Renal cortex interstitium (tissue), 15 donors: Measurements from ENCODE around the gene VPS37D. TPM values are rescaled to one million over a fixed set of nuclear protein-coding genes. Genes with fewer than 3 reads are reported as not detected.
A peak's percentile ranks its signal among the peaks of the same experiment; 100 is the strongest.
"Not testable (repeated sequence)": the region's sequence is repeated elsewhere in the genome, so short reads cannot be mapped to it uniquely, and the experiment has no call there.

ENCODE experiments used
- DNase-seq, 11 donors: peaks; one replicate each; pipeline ENCODE4 v3.0.0-alpha.2; 2013; ENCODE audit warnings: low read depth in 9 of 11, low spot score in 4 of 11; ENCODE audit errors: extremely low read depth in 1 of 11
- long read RNA-seq, 16 experiments: transcript quantifications; one replicate each; lab custom pipeline, GENCODE V29; 2026
- polyA plus RNA-seq, 3 donors: library from polyadenylated mRNA; unstranded; fragments of 120-200 nt; gene quantifications; one replicate each; pipeline ENCODE4 v1.2.1, GENCODE V29; 2013; ENCODE audit not compliant: insufficient read length in 3 of 3

The VPS37D gene
- polyA plus RNA-seq = 10 to 100 TPM in 2 of 3 donors, 1 to 10 TPM in 1; 9.6 to 17.7 (median 16.3) TPM
- long read RNA-seq, donor 1, transcript VPS37D-201 (4 exons, 1,624 nt) = major isoform, 11 of 11 reads
- long read RNA-seq, donor 1, partial matches to known transcripts = 0 of 11 reads
- long read RNA-seq, donor 1, other reads (novel, unspliced or antisense) = 0 of 11 reads
- long read RNA-seq, donor 2, transcript VPS37D-201 (4 exons, 1,624 nt) = major isoform, 6 of 6 reads
- long read RNA-seq, donor 2, partial matches to known transcripts = 0 of 6 reads
- long read RNA-seq, donor 2, other reads (novel, unspliced or antisense) = 0 of 6 reads
- long read RNA-seq, donor 3, transcript VPS37D-201 (4 exons, 1,624 nt) = major isoform, 16 of 16 reads
- long read RNA-seq, donor 3, partial matches to known transcripts = 0 of 16 reads
- long read RNA-seq, donor 3, other reads (novel, unspliced or antisense) = 0 of 16 reads
- long read RNA-seq, donor 4, transcript VPS37D-201 (4 exons, 1,624 nt) = major isoform, 7 of 7 reads
- long read RNA-seq, donor 4, partial matches to known transcripts = 0 of 7 reads
- long read RNA-seq, donor 4, other reads (novel, unspliced or antisense) = 0 of 7 reads
- long read RNA-seq, donor 5 = 0 reads
- long read RNA-seq, donor 6, transcript VPS37D-201 (4 exons, 1,624 nt) = major isoform, 9 of 9 reads
- long read RNA-seq, donor 6, partial matches to known transcripts = 0 of 9 reads
- long read RNA-seq, donor 6, other reads (novel, unspliced or antisense) = 0 of 9 reads
- long read RNA-seq, donor 7, transcript VPS37D-201 (4 exons, 1,624 nt) = major isoform, 11 of 11 reads
- long read RNA-seq, donor 7, partial matches to known transcripts = 0 of 11 reads
- long read RNA-seq, donor 7, other reads (novel, unspliced or antisense) = 0 of 11 reads
- long read RNA-seq, donor 8 = 0 reads
- long read RNA-seq, donor 9, transcript VPS37D-201 (4 exons, 1,624 nt) = major isoform, 17 of 17 reads
- long read RNA-seq, donor 9, partial matches to known transcripts = 0 of 17 reads
- long read RNA-seq, donor 9, other reads (novel, unspliced or antisense) = 0 of 17 reads
- long read RNA-seq, donor 10, transcript VPS37D-201 (4 exons, 1,624 nt) = major isoform, 14 of 14 reads
- long read RNA-seq, donor 10, partial matches to known transcripts = 0 of 14 reads
- long read RNA-seq, donor 10, other reads (novel, unspliced or antisense) = 0 of 14 reads
- long read RNA-seq, donor 11, transcript VPS37D-201 (4 exons, 1,624 nt) = major isoform, 11 of 11 reads
- long read RNA-seq, donor 11, partial matches to known transcripts = 0 of 11 reads
- long read RNA-seq, donor 11, other reads (novel, unspliced or antisense) = 0 of 11 reads
- long read RNA-seq, donor 12, transcript VPS37D-201 (4 exons, 1,624 nt) = major isoform, 5 of 13 reads
- long read RNA-seq, donor 12, partial matches to known transcripts = 8 of 13 reads
- long read RNA-seq, donor 12, other reads (novel, unspliced or antisense) = 0 of 13 reads
- long read RNA-seq, donor 13 = 0 reads
- long read RNA-seq, donor 14, transcript VPS37D-201 (4 exons, 1,624 nt) = major isoform, 12 of 12 reads
- long read RNA-seq, donor 14, partial matches to known transcripts = 0 of 12 reads
- long read RNA-seq, donor 14, other reads (novel, unspliced or antisense) = 0 of 12 reads
- long read RNA-seq, donor 15, partial matches to known transcripts = 0 of 3 reads
- long read RNA-seq, donor 15, other reads (novel, unspliced or antisense) = 0 of 3 reads
- long read RNA-seq, donor 16, transcript VPS37D-201 (4 exons, 1,624 nt) = major isoform, 24 of 38 reads
- long read RNA-seq, donor 16, partial matches to known transcripts = 14 of 38 reads
- long read RNA-seq, donor 16, other reads (novel, unspliced or antisense) = 0 of 38 reads

GRCh38 chr7:73667344-73668102 is at the start of gene VPS37D:
Gene VPS37D (plus strand): TSS chr7:73667831. CDS start chr7:73667959, 128 bp downstream.
- peak; percentile 59 to 93 (median 86) for DNase-seq

GRCh38 chr7:73618538-73618937 is 49.1 kb upstream of the VPS37D start:
- no peak for DNase-seq

GRCh38 chr7:73619394-73619793 is 48.2 kb upstream of the VPS37D start:
- not testable (repeated sequence) for DNase-seq

- no peak for DNase-seq
These were observed 46.2 kb upstream of the VPS37D start for GRCh38 chr7:73621168-73622063.

GRCh38 chr7:73622527-73622908 is 45.1 kb upstream of the VPS37D start:
- no peak for DNase-seq

- DNase-seq = no peak
These were observed 44.5 kb upstream of the VPS37D start for GRCh38 chr7:73622909-73623797.

- peak in 8 of 11 donors; percentile 42 to 76 (median 70) for DNase-seq
These were observed 43.6 kb upstream of the VPS37D start, which contains the start of gene MLXIPL for GRCh38 chr7:73623798-73624668. Gene MLXIPL (minus strand): TSS chr7:73624522. CDS start chr7:73624492, 30 bp downstream.

- DNase-seq = no peak
These were observed 43.0 kb upstream of the VPS37D start for GRCh38 chr7:73624669-73625001.

- no peak for DNase-seq
These were observed 42.4 kb upstream of the VPS37D start for GRCh38 chr7:73625276-73625675.

- DNase-seq = no peak
These were observed 40.8 kb upstream of the VPS37D start for GRCh38 chr7:73626814-73627213.

- no peak for DNase-seq
These were observed 39.1 kb upstream of the VPS37D start for GRCh38 chr7:73628504-73628903.

- no peak for DNase-seq
These were observed 36.1 kb upstream of the VPS37D start for GRCh38 chr7:73631558-73631957.

- no peak for DNase-seq
These were observed 34.3 kb upstream of the VPS37D start for GRCh38 chr7:73633323-73633722.

GRCh38 chr7:73633844-73634243 is 33.8 kb upstream of the VPS37D start:
- no peak for DNase-seq
